GM19351 (cell line): Measurements from ENCODE around the gene TUT1.
A peak's percentile ranks its signal among the peaks of the same experiment; 100 is the strongest.
"Not testable (repeated sequence)": the region's sequence is repeated elsewhere in the genome, so short reads cannot be mapped to it uniquely, and the experiment has no call there.

Experiments used
- ATAC-seq: cut with Tn5 transposase; IDR thresholded peaks from one replicate; pipeline ENCODE4 v1.9.1; 2021; ENCODE audit warnings: mild to moderate bottlenecking, moderate library complexity; ENCODE audit not compliant: unreplicated experiment

Gene TUT1

DNA sequence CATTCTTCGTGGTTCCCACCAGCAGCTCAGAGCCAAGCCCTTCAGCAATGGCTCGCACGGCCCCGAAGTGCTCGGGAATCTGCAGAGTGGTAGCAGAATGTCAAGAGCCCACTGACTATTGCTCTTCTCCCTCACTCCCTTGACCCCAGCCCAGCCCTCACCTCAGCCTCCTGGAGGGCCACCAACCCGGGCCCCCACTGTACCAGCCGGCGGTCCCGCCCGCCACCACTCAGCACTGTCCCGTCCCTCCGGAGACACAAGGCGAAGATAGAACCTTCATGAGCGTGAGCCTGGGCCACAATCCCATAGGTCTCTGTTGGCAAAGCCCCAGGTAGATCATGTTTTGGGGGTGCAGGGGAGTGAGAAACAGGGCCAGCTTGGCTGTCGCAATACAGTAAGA, 14.6 kb upstream of the TUT1 start:
- no peak for ATAC-seq

DNA sequence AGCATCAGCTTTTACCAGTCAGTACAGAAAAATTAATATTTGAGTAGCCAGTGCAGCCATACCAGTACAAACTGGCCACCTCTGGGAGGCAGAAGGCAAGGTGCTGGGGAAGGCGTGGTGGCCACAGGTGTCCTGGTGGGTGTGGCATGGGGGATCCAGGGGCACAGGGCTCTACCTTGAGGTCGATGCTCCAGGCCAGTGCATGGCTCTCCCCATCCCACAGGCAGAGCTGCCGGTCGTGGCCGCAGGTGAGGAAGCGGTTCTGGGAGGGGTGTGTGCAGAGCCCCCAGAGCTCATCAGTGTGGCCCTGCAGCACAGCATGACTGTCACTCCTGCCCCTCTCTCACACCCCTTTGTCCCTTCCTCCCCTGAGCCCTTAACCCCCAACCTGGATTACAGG, 14.1 kb upstream of the TUT1 start:
- ATAC-seq = no peak

- no peak for ATAC-seq
Measured at GRCh38 chr11:62604460-62605120, 13.3 kb upstream of the TUT1 start.

GRCh38 chr11:62603776-62604299, 12.5 kb upstream of the TUT1 start:
- no peak for ATAC-seq

GRCh38 chr11:62603072-62603408, 11.7 kb upstream of the TUT1 start:
- no peak for ATAC-seq

- no peak for ATAC-seq
Measured at GRCh38 chr11:62602141-62603071, 11.1 kb upstream of the TUT1 start.

- peak; percentile 72 for ATAC-seq
Measured at GRCh38 chr11:62601372-62602140, 10.2 kb upstream of the TUT1 start, which contains the start of gene MTA2. TSS of gene MTA2 (minus strand) at chr11:62601865. CDS start at chr11:62601450, 415 bp downstream.

- ATAC-seq = no peak
Measured at GRCh38 chr11:62601122-62601371, 9.7 kb upstream of the TUT1 start.

- no peak for ATAC-seq
Measured at GRCh38 chr11:62600367-62601121, 9.2 kb upstream of the TUT1 start.

GRCh38 chr11:62599901-62600300, 8.6 kb upstream of the TUT1 start:
- no peak for ATAC-seq

DNA sequence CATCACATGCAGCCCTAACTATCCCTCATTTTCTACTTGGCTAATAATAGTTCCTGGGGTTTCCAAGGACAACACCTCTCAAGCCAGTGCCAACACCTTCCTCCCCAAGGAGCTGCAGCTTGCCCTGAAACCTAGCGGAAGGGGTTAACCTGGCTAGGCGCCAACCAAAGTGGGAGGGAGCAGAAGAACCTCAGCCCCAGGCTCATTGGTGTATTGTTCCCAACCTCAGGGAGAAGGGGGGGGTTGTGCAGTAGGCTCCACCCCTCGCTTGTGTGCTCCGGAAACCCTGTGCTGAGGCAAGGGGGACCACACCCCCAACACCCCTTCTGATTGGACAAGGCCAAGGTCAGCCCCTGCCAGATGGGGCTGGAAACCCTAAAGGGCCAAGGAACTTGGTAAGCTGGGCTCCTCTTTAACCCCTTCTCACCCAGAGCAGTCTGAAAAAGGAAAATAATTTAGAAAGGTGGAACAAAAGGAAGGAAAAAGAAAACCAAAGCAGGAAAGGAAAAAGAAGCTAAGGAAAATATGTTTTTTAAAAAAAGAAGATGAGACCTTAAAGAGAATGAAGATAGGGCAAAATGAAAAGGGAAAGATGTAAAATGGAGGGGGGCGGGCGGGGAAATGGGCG, 7.9 kb upstream of the TUT1 start:
- ATAC-seq = peak; percentile 68

DNA sequence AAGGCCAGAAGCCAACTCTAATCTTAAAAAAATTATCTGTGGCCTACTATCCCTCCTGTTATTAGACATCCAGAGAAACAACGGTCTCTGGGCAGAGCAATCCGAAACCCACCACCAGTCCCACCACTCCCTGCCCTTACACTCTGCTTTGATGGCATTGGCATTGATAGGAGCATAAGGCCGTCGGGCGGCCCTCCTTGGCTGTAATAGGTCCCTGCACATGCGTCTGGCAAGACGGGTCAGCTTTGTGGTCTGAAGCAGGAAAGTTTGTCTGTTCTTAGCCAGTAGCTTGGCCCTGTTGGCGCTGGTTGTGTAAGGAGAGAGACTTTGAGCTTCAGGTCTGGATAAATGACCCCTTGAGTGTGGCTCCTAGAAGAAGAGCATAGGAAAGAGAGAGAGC, 3.8 kb upstream of the TUT1 start:
- ATAC-seq = no peak

DNA sequence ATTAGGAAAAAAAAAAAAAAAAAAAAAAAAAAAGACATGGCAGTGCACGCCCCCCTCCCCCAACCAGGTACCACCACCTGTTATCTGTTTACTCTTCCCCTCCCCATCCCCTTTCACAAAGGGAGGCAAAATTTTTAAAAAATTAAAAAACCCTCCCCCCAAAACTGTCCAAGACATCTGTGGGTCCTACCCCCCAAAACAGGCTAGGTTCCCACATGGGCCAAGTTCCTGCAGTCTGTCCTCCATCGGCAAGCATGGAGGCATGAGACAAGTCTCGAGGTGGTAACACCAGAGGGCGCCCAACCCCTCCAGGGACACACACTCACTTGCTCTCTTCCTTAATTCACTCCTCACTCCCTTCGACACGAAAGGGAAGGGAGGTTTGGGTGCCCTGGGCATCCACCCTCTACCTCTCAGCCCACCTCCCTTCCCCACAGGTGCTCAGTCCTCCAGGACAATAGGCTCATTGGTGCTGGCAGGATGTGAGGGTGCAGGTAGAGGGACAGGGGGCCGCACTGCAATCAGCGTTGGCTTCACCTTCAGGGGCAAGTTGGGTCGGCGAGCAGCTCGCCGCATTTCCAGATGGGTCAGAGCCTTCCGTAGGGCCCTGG, 2.2 kb upstream of the TUT1 start:
- no peak for ATAC-seq

DNA sequence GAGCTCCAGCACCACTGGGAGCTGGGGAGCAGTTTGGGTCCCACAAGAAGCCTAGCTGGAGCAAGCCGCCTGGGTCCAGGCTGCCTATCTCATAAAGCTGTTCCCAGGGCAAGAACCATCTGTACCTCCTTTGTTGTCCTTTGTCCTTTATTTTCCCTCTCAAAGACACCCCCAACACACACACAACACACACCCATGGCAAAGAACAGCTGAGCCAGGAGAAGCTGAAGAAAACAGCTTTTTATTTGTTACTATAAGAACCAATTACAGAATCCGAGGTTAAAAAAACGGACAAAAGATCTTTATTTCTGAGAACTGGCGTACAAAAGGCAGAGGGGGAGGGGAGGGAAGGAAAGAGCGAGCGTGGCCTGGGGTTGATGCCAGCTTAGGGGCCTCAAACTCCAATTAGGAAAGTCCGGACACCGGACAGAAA, 1.7 kb upstream of the TUT1 start:
- no peak for ATAC-seq

DNA sequence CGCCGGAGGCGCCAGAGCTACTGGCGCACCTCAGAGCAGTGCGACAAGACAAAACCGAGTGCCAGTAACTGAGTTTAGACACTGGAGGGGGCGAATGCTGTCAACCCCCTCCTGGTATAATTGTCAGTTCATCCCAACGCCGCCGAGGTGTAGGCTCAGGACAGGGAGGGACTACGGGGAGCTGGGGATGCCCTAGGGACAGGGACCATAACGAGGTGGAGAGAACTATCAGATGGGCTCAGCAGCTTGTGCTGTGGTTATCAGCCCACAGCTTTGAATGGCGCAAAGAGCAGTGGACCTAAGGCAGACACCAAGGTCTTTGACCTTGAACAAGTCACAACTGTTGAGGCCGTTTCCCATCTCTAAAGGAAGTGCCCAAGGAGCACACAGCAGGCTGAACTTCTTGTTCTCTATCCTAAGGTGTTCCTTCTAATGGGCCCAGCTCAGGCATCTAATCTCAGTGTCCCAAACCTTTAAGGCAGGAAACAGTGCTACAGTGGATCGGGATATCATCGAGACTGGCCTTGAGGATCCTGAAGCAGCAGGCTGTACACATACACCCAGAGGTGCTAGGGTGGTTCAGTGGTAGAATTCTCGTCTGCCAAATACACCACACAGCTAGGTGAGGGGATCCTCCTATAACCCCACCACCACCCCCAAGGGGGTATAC, 958 bp upstream of the TUT1 start:
- ATAC-seq = peak; percentile 5

GRCh38 chr11:62588966-62589637, 2.2 kb downstream of the TUT1 start:
- no peak for ATAC-seq

DNA sequence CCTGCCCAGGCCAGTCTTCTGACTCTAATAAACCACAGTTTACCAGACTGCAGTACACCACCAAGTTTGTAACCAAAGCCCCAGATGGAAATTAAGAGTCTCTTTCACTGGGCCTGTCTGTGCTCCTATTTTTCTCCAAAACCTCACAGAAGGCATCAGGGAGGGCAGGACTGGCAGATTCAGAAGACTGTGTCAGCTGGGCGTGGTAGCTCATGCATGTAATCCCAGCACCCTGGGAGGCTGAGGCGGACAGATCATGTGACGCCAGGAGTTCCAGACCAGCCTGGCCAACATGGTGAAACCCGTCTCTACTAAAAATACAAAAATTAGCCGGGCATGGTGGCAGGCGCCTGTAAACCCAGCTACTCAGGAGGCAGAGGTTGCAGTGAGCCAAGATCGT, 6.0 kb downstream of the TUT1 start:
- ATAC-seq = not testable (repeated sequence)

DNA sequence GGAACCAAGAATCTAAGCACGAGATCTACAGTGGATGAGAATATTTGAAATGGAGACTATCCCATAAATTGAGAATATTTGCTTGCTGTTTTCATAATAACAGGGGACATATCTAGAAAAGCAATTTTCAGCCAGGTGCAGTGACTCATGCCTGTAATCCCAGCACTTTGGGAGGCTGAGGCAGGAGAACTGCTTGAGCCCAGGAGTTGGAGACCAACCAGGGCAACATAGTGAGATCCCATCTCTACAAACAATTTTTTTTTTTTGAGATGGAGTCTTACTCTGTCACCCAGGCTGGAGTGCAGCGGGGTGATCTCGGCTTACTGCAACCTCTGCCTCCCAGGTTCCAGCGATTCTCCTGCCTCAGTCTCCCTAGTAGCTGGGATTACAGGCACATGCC, 9.6 kb downstream of the TUT1 start:
- ATAC-seq = not testable (repeated sequence)
